Measurements from ENCODE around the gene DNAH12. TPM values are rescaled to one million over a fixed set of nuclear protein-coding genes. Genes with fewer than 3 reads are reported as not detected.
"Not testable (repeated sequence)": the region's sequence is repeated elsewhere in the genome, so short reads cannot be mapped to it uniquely, and the experiment has no call there.

The DNAH12 gene
- total RNA-seq, 2 experiments from 2014 or later, result 0.08 TPM; not detected in 1

GRCh38 chr3:57555738-57556458 is 11.8 kb upstream of the DNAH12 start, which contains the start of gene PDE12:
PDE12 (plus strand) TSS chr3:57556274; CDS start chr3:57556380, 106 bp downstream.
- peaks cover 32% of the 10 kb centered on the region for H3K4me1 Mint-ChIP-seq
- DNase-seq, result peak; percentile 83
- H3K4me3 Mint-ChIP-seq, result peak within 1 kb of the TSS; percentile 98
- peaks cover 33% of the 10 kb centered on the region for H3K36me3 Mint-ChIP-seq
- no peaks in the 10 kb centered on the region for H3K27me3 Mint-ChIP-seq
- no peaks in the 10 kb centered on the region for H3K9me3 Mint-ChIP-seq
- peak within 1 kb of the TSS; percentile 99 for H3K27ac Mint-ChIP-seq

- Mint-ChIP-seq H3K27me3 (no peaks in the 10 kb centered on the region), H3K9me3 (no peaks in the 10 kb centered on the region), H3K27ac (peak overlapping the region; percentile 99), H3K4me3 (peak overlapping the region; percentile 98), H3K4me1 (peaks cover 26% of the 10 kb centered on the region), H3K36me3 (peaks cover 29% of the 10 kb centered on the region)
- DNase-seq, result no peak
Measured at GRCh38 chr3:57555306-57555705, 11.2 kb upstream of the DNAH12 start.

GRCh38 chr3:57546616-57547015 is 2.5 kb upstream of the DNAH12 start:
- Mint-ChIP-seq H3K27me3 (peaks cover 5% of the 10 kb centered on the region), H3K9me3 (no peaks in the 10 kb centered on the region), H3K27ac (no peak overlapping the region), H3K4me3 (no peak overlapping the region), H3K36me3 (no peaks in the 10 kb centered on the region), H3K4me1 (peaks cover 7% of the 10 kb centered on the region)
- DNase-seq, result no peak

- Mint-ChIP-seq H3K27me3 (peaks cover 5% of the 10 kb centered on the region), H3K27ac (no peak overlapping the region), H3K4me3 (no peak overlapping the region), H3K4me1 (peaks cover 7% of the 10 kb centered on the region), H3K36me3 (no peaks in the 10 kb centered on the region), H3K9me3 (no peaks in the 10 kb centered on the region)
- DNase-seq, result no peak
Measured at GRCh38 chr3:57545636-57546268, 1.6 kb upstream of the DNAH12 start.

- no peak for DNase-seq
- Mint-ChIP-seq H3K4me3 (no peak overlapping the region), H3K36me3 (no peaks in the 10 kb centered on the region), H3K9me3 (no peaks in the 10 kb centered on the region), H3K27ac (no peak overlapping the region), H3K4me1 (no peaks in the 10 kb centered on the region), H3K27me3 (no peaks in the 10 kb centered on the region)
Measured at GRCh38 chr3:57538465-57538864, 5.7 kb downstream of the DNAH12 start.

- Mint-ChIP-seq H3K9me3 (no peaks in the 10 kb centered on the region), H3K4me3 (no peak overlapping the region), H3K4me1 (no peaks in the 10 kb centered on the region), H3K27me3 (peaks cover 3% of the 10 kb centered on the region), H3K27ac (no peak overlapping the region), H3K36me3 (no peaks in the 10 kb centered on the region)
- no peak for DNase-seq
Measured at GRCh38 chr3:57530071-57530608, 14.0 kb downstream of the DNAH12 start.

GRCh38 chr3:57518276-57518915 is 25.7 kb downstream of the DNAH12 start:
- no peak for DNase-seq
- peaks cover 3% of the 10 kb centered on the region for H3K27me3 Mint-ChIP-seq
- H3K4me3 Mint-ChIP-seq, result no peak overlapping the region
- no peaks in the 10 kb centered on the region for H3K36me3 Mint-ChIP-seq
- H3K4me1 Mint-ChIP-seq, result no peaks in the 10 kb centered on the region
- no peak overlapping the region for H3K27ac Mint-ChIP-seq
- H3K9me3 Mint-ChIP-seq, result no peaks in the 10 kb centered on the region

GRCh38 chr3:57512166-57512565 is 32.0 kb downstream of the DNAH12 start:
- H3K4me1 Mint-ChIP-seq, result no peaks in the 10 kb centered on the region
- H3K27ac Mint-ChIP-seq, result no peak overlapping the region
- DNase-seq, result no peak
- no peak overlapping the region for H3K4me3 Mint-ChIP-seq
- no peaks in the 10 kb centered on the region for H3K9me3 Mint-ChIP-seq
- peaks cover 3% of the 10 kb centered on the region for H3K27me3 Mint-ChIP-seq
- H3K36me3 Mint-ChIP-seq, result no peaks in the 10 kb centered on the region

- Mint-ChIP-seq H3K27ac (no peak overlapping the region), H3K9me3 (no peaks in the 10 kb centered on the region)
Measured at GRCh38 chr3:57505901-57506300, 38.2 kb downstream of the DNAH12 start.

GRCh38 chr3:57500506-57500905 is 43.6 kb downstream of the DNAH12 start:
- Mint-ChIP-seq H3K4me1 (no peaks in the 10 kb centered on the region), H3K9me3 (no peaks in the 10 kb centered on the region), H3K36me3 (no peaks in the 10 kb centered on the region), H3K27me3 (peaks cover 5% of the 10 kb centered on the region), H3K4me3 (no peak overlapping the region), H3K27ac (no peak overlapping the region)
- DNase-seq, result no peak

More at GRCh38 chr3:57505901-57506300, 38.2 kb downstream of the DNAH12 start:
- Mint-ChIP-seq H3K27me3 (peaks cover 9% of the 10 kb centered on the region), H3K4me1 (no peaks in the 10 kb centered on the region), H3K36me3 (no peaks in the 10 kb centered on the region), H3K4me3 (no peak overlapping the region)
- DNase-seq, result no peak

GRCh38 chr3:57497904-57498303 is 46.2 kb downstream of the DNAH12 start:
- H3K27me3 Mint-ChIP-seq, result no peaks in the 10 kb centered on the region
- H3K27ac Mint-ChIP-seq, result no peak overlapping the region
- H3K36me3 Mint-ChIP-seq, result no peaks in the 10 kb centered on the region
- no peaks in the 10 kb centered on the region for H3K4me1 Mint-ChIP-seq
- DNase-seq, result no peak
- H3K9me3 Mint-ChIP-seq, result no peaks in the 10 kb centered on the region
- no peak overlapping the region for H3K4me3 Mint-ChIP-seq

GRCh38 chr3:57484563-57484962 is 59.6 kb downstream of the DNAH12 start:
- Mint-ChIP-seq H3K4me3 (no peak overlapping the region), H3K27ac (no peak overlapping the region), H3K4me1 (no peaks in the 10 kb centered on the region), H3K36me3 (no peaks in the 10 kb centered on the region), H3K9me3 (no peaks in the 10 kb centered on the region), H3K27me3 (no peaks in the 10 kb centered on the region)
- no peak for DNase-seq

GRCh38 chr3:57477193-57477592 is 67.0 kb downstream of the DNAH12 start:
- not testable (repeated sequence) for H3K36me3 Mint-ChIP-seq, H3K4me1 Mint-ChIP-seq, H3K4me3 Mint-ChIP-seq, H3K9me3 Mint-ChIP-seq, H3K27me3 Mint-ChIP-seq, DNase-seq, H3K27ac Mint-ChIP-seq

GRCh38 chr3:57464801-57465200 is 79.3 kb downstream of the DNAH12 start:
- Mint-ChIP-seq H3K4me3 (no peak overlapping the region), H3K4me1 (peaks cover 2% of the 10 kb centered on the region), H3K9me3 (no peaks in the 10 kb centered on the region), H3K27ac (no peak overlapping the region), H3K36me3 (no peaks in the 10 kb centered on the region), H3K27me3 (no peaks in the 10 kb centered on the region)
- DNase-seq, result no peak

- H3K9me3 Mint-ChIP-seq, result no peaks in the 10 kb centered on the region
- no peaks in the 10 kb centered on the region for H3K27me3 Mint-ChIP-seq
- no peak overlapping the region for H3K27ac Mint-ChIP-seq
- H3K4me1 Mint-ChIP-seq, result peaks cover 2% of the 10 kb centered on the region
- DNase-seq, result no peak
- no peaks in the 10 kb centered on the region for H3K36me3 Mint-ChIP-seq
- H3K4me3 Mint-ChIP-seq, result no peak overlapping the region
Measured at GRCh38 chr3:57464011-57464410, 80.1 kb downstream of the DNAH12 start.
